Cardiac fibroblast (primary cell): ENCODE measurements around the gene ARID3A.
A peak's percentile ranks its signal among the peaks of the same experiment; 100 is the strongest.

Source experiments
- DNase-seq, 2 donors: peaks; one replicate each; pipeline versions ENCODE4 v3.0.0 to v3.0.0-alpha.2; 2010; ENCODE audit warnings: low read depth in 2 of 2
- H3K4me3 ChIP-seq, 2 donors: replicated peaks in 1 of 2; 1 replicate in 1 of 2; 2 replicates in 1 of 2; pipeline ENCODE4 v1.5.1; 2011; ENCODE audit warnings: low read depth in 2 of 2, low read length in 2 of 2, mild to moderate bottlenecking in 2 of 2, moderate library complexity in 1 of 2
- TF ChIP-seq, protein P1 (sequence below): IDR thresholded peaks from one replicate; pipeline ENCODE4 v1.5.1; 2011; ENCODE audit warnings: low read depth, mild to moderate bottlenecking, low read length, inconsistent platforms

Gene ARID3A

DNA sequence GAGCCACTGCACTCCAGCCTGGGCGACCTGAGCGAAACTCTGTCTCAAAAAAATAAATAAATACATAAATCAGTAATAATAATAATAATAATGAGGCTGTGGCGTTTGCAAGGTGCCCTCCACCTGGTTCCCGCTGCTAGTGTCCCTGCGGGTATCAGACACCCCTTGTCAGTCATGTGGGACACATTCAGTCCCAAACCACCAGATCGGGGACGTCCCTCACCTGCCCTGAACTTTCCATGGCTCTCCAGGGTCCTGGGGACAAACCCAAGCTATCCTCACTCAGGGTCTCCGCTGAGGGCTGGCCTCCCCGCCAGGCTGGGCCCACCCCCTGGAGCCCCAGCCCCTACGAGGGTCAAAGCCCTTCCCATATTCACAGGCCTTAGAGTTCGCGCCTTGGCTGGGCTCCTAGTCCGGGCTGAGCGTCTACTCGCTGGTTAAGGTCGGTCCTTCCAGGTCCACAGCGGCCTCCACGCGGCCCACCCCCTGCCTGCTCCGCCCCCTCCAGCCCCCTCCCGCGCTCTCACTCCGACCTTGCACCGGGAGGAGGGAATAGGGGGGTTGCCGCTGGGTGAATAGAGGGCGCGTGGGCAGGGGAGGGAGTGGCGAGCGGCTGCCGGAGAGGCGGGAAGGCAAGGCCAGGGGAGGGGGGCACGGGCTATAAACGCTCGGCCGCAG, 9.1 kb upstream of the ARID3A start:
- TF ChIP-seq, protein P1, sequence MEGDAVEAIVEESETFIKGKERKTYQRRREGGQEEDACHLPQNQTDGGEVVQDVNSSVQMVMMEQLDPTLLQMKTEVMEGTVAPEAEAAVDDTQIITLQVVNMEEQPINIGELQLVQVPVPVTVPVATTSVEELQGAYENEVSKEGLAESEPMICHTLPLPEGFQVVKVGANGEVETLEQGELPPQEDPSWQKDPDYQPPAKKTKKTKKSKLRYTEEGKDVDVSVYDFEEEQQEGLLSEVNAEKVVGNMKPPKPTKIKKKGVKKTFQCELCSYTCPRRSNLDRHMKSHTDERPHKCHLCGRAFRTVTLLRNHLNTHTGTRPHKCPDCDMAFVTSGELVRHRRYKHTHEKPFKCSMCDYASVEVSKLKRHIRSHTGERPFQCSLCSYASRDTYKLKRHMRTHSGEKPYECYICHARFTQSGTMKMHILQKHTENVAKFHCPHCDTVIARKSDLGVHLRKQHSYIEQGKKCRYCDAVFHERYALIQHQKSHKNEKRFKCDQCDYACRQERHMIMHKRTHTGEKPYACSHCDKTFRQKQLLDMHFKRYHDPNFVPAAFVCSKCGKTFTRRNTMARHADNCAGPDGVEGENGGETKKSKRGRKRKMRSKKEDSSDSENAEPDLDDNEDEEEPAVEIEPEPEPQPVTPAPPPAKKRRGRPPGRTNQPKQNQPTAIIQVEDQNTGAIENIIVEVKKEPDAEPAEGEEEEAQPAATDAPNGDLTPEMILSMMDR, result no peak
- no peak for DNase-seq
- no peak overlapping the region for H3K4me3 ChIP-seq

DNA sequence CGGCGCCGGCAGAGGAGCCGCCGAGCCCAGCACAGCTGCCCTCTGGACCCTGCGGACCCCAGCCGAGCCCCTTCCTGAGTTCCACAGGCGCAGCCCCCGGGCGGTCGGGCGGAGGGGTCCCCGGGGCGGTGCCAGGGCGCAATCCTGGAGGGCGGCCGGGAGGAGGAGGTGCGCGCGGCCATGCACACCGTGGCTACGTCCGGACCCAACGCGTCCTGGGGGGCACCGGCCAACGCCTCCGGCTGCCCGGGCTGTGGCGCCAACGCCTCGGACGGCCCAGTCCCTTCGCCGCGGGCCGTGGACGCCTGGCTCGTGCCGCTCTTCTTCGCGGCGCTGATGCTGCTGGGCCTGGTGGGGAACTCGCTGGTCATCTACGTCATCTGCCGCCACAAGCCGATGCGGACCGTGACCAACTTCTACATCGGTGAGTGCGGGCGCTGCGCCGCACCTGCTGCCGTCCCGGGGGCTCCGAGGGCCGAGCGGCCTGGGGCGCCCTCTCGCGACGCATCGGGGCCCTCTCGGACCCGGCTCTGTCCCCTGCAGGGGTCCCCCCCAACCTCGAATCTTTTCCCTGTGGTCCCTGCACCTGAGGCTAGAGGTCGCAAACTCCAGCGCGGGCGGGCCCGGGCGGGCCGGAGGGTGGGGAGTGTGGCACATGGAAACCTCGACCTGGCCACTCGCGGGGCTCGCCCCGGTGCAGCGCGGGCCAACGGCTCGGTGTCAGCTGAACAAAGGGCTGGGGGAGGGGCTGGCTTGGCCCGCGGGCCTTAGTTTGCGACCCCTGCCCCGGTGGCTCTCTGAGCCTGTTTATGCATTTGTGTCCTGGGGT, 8.3 kb upstream of the ARID3A start, which contains the start of gene KISS1R:
Gene KISS1R, plus strand, starts transcription at position 11 of the 829 bp plus-strand sequence. Its CDS starts 170 bp downstream, at position 181.
- H3K4me3 ChIP-seq, result no peak within 1 kb of the TSS
- TF ChIP-seq, protein P1, result peak; percentile 25
- DNase-seq, result peak in 1 of 2 donors; percentile 29

DNA sequence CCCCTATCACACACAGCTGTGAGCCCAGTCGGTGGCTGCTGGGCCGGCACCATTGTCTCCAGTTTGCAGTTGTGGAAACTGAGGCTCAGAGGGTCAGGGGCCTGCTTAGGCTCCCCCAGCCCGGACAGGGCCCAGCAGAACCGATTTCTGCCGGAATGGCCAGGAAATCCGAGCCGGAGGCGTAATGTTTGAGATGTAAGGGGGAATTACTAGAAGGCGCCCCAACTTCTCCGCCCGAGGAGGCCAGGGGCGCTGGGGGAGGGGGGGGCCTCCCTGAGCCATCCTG, 7.7 kb upstream of the ARID3A start:
- H3K4me3 ChIP-seq, result no peak overlapping the region
- TF ChIP-seq, protein P1, result no peak

DNA sequence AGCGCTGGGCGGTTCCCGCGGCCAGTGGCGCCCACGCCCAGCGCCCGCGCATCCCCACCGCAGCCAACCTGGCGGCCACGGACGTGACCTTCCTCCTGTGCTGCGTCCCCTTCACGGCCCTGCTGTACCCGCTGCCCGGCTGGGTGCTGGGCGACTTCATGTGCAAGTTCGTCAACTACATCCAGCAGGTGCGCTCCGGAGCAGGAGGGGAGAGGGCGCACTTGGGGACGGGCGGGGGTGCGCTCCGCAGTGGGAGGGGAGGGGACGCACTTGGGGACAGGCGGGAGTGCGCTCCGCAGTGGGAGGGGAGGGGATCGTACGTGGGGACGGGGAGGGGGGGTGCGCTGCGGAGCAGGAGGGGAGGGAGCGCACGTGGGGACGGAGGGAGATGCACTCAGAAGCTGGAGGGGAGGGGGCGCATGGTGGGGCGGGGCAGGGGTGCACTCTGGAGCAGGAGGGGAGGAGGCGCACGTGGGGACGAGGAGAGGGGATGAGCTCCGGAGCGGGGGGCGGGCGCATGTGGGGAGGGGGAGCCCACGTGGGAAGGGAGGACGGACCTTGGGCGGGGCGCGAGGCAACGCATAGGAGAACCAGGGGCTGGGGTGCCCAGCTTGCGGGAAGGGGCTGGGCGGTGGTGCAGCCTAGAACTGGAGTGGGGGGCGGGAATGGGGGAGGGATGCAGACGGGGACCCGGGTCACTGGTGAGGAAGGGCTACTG, 7.2 kb upstream of the ARID3A start:
- TF ChIP-seq, protein P1, result no peak
- no peak overlapping the region for H3K4me3 ChIP-seq
- DNase-seq, result no peak

More for the DNA sequence above, 7.7 kb upstream of the ARID3A start:
- no peak for DNase-seq

DNA sequence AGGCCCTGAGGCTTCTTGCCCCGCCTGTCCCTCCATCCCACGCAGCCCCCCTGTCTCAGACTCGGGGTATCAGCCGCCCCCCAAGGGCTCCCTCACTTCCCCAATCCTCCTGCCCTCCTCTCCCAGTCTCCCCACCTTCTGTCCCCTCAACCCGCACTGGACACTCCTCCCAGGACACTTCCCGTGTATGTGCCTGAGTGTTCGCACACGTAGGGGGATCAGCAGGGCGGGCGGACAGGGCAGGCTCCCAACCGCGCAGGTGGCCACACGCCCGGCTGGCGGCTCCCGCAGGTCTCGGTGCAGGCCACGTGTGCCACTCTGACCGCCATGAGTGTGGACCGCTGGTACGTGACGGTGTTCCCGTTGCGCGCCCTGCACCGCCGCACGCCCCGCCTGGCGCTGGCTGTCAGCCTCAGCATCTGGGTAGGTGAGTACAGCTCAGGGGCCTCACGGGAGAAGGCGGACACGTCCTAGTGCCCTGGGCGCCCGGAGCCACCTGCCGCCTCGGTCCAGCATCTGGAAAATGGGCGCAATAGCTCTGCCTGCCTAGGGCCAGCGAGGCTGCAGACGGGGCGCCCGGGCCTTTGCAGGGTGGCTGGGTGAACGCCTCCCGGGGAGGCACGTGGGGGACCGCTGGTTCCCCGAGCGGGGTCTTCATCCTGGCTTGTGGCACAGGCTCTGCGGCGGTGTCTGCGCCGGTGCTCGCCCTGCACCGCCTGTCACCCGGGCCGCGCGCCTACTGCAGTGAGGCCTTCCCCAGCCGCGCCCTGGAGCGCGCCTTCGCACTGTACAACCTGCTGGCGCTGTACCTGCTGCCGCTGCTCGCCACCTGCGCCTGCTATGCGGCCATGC, 6.4 kb upstream of the ARID3A start:
- DNase-seq, result no peak
- H3K4me3 ChIP-seq, result no peak overlapping the region
- TF ChIP-seq, protein P1, result no peak
